Bladder microvascular endothelial cell (primary cell): ENCODE results near the gene NCAM1. TPM values are rescaled to one million over a fixed set of nuclear protein-coding genes. Genes with fewer than 3 reads are reported as not detected.

ENCODE experiments used
- total RNA-seq: library from RNA; depleted of rRNA; stranded (reverse); fragments of >200 nt; gene quantifications from 2 replicates; pipeline ENCODE4 v1.2.3, GENCODE V29; 2014

Gene NCAM1
- total RNA-seq: 0.65 and 6.5 TPM in 2 replicates

GRCh38 chr11:112961146-112961668, at the start of gene NCAM1:
Gene NCAM1, plus strand, starts transcription at chr11:112961420.

DNA sequence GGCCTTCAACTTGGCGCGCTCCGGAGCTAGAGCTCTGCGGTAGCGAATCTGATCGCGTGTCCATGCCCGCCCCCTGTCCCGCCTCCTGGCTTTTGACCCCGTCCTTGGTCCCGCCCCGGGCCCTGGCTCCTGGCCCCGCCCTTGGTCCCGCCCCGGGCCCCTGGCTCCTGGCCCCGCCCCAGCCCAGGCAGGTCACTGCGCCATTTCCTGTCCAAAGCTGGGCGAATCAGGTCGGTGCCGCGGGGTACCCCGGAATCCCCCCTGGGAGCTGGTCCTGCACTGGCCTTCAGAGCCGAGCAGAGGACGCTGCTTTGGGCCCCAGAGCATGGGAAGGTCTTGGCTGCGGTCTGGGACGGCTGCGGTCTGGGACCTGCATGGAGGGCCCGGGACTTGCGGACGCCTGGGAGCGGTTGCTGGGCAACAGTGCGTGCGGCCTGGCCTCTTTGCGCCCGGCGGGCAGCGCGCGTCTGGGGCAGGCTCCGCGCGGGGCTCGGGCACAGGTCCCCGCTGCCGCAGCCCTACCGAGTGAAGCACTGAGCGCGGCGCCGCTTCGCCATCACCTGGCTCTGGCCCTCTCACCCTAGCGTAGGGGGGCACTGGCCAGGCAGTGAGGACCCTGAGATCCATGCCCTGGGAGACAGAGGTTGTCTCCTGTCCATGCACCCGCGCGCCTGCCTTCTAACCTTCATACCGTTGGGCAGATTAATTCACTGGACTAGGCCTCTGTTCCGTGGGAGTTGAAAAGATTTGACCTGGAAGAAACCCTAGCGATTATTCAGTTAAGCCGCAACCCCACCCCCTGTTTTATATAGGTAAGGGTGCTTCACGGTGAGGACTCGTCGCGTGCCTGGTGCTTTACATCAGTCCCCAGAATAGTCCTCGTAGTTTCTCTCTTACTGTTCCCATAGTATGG, 353.4 kb downstream of the NCAM1 start, which contains the start of gene TTC12:
Gene TTC12, plus strand, starts transcription at position 195 of the 913 bp plus-strand sequence. CDS start 1,675 bp downstream, outside the sequence.

